Measurements from ENCODE around the gene SLC27A3. TPM values are rescaled to one million over a fixed set of nuclear protein-coding genes. Genes with fewer than 3 reads are reported as not detected.

SLC27A3 gene
- total and polyA plus RNA-seq, 2 donors (not counting 3 experiments of a cell fraction or from before 2014, with no cell fraction given): 26.6 to 34.3 TPM

DNA sequence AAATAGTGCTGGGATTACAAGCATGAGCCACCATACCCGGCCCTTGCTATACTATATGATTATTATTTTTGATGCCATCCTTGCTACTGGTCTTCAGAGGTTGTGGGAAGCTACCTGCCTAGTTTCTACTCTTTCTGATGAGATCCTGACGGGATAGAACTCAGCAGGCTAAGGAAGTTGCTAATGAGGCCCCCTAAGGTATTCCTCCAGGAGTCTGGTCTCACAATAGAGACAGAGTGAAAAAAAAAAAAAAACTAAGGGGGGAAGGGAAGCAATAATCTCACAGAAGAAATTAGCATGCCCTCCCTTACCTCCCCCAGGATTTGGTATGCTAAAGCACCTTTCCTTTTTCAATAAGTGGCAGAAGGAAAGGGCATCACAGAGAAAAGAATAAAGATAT lies 29.8 kb upstream of the SLC27A3 start:
- Histone ChIP-seq H3K9me1 (replicated peaks; ENCODE audit: control insufficient read depth, extremely low read depth, insufficient read depth, low read length) (no peaks in the 10 kb centered on the region), H3K27ac (ENCODE audit: insufficient read depth, low read depth, low read length) (no peak overlapping the region), H3K79me2 (ENCODE audit: control insufficient read depth, insufficient read depth, low read length) (no peaks in the 10 kb centered on the region), H3K4me1 (ENCODE audit: control insufficient read depth, extremely low read depth, insufficient read depth, low read length) (peaks cover 10% of the 10 kb centered on the region), H3K27me3 (ENCODE audit: control insufficient read depth in 2 of 2, insufficient read depth in 2 of 2, low read length in 2 of 2) (no peaks in the 10 kb centered on the region), H4K20me1 (replicated peaks; ENCODE audit: control insufficient read depth, extremely low read depth, insufficient read depth, low read length) (no peaks in the 10 kb centered on the region), H3K4me3 (replicated peaks in 1 of 3; ENCODE audit: insufficient read depth in 1 of 3, low read depth in 1 of 3, low read length in 3 of 3) (no peak overlapping the region), H2AFZ (ENCODE audit: low read depth, low read length) (no peak overlapping the region), H3K4me2 (ENCODE audit: insufficient read depth, low read length) (no peak overlapping the region), H3K36me3 (ENCODE audit: control insufficient read depth in 2 of 2, extremely low read depth in 1 of 2, insufficient read depth in 2 of 2, low read length in 2 of 2) (peaks cover 22 to 27% of the 10 kb centered on the region in 2 experiments), H3K9me3 (replicated peaks; ENCODE audit: control insufficient read depth, insufficient read depth, low read length) (no peaks in the 10 kb centered on the region), H3K9ac (replicated peaks; ENCODE audit: extremely low read depth, insufficient read depth, low read length) (no peak overlapping the region)
- FAIRE-seq: no peak
- no peak for DNase-seq (ENCODE audit: low read depth, low spot score)
- BruUV-seq (replicated peaks): no TSS peak
- TF ChIP-seq FOS (IDR thresholded peaks at IDR 0.05; ENCODE audit: borderline replicate concordance, insufficient read depth, low read length): no peak
- no peak for TF ChIP-seq JUN (IDR thresholded peaks at IDR 0.05; ENCODE audit: borderline replicate concordance, insufficient read depth, insufficient read length, low read depth)
- POLR2A ChIA-PET: interaction anchor here (0.6 to 0.7 kb wide), 2 partner anchors 17 to 18 kb away, joined by 5 to 8 read pairs; partner anchors contain the start of gene INTS3
- CTCF ChIA-PET: interaction anchor here (1.0 kb wide), 1 partner anchor 18 kb away, joined by 5 read pairs; the partner anchor contains the start of gene INTS3
- intact Hi-C loops (cut with micrococcal nuclease) (no loop called here), dilution Hi-C loops (cut with MboI; ENCODE audit: extremely low pct_ligation_motif_present, low sequenced_read_pairs) (no loop called here)

DNA sequence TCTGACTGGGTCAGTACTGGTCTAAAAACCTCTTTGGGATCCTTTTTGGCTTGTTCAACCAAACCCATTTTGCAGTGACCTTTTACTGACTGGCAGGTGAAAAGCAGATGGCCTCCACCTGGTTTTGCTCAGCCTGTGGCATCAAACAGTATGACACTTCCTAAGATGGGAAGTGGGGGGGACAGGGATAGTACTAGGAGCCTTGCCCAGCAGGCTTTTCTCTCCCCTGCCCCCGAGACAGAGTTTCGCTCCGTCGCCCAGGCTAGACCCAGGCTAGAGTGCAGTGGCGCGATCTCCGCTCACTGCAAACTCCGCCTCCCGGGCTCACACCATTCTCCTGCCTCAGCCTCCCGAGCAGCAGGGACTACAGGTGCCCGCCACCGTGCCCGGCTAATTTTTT lies 29.0 kb upstream of the SLC27A3 start:
- Histone ChIP-seq H3K9me3 (replicated peaks; ENCODE audit: control insufficient read depth, insufficient read depth, low read length) (no peaks in the 10 kb centered on the region), H3K4me3 (replicated peaks in 1 of 3; ENCODE audit: insufficient read depth in 1 of 3, low read depth in 1 of 3, low read length in 3 of 3) (no peak overlapping the region), H3K27me3 (ENCODE audit: control insufficient read depth in 2 of 2, insufficient read depth in 2 of 2, low read length in 2 of 2) (no peaks in the 10 kb centered on the region), H3K4me2 (ENCODE audit: insufficient read depth, low read length) (no peak overlapping the region), H3K4me1 (ENCODE audit: control insufficient read depth, extremely low read depth, insufficient read depth, low read length) (peaks cover 18% of the 10 kb centered on the region), H3K9me1 (replicated peaks; ENCODE audit: control insufficient read depth, extremely low read depth, insufficient read depth, low read length) (no peaks in the 10 kb centered on the region), H3K9ac (replicated peaks; ENCODE audit: extremely low read depth, insufficient read depth, low read length) (no peak overlapping the region), H2AFZ (ENCODE audit: low read depth, low read length) (no peak overlapping the region), H3K36me3 (ENCODE audit: control insufficient read depth in 2 of 2, extremely low read depth in 1 of 2, insufficient read depth in 2 of 2, low read length in 2 of 2) (peaks cover 19 to 23% of the 10 kb centered on the region in 2 experiments), H4K20me1 (replicated peaks; ENCODE audit: control insufficient read depth, extremely low read depth, insufficient read depth, low read length) (no peaks in the 10 kb centered on the region), H3K79me2 (ENCODE audit: control insufficient read depth, insufficient read depth, low read length) (no peaks in the 10 kb centered on the region), H3K27ac (ENCODE audit: insufficient read depth, low read depth, low read length) (no peak overlapping the region)
- DNase-seq (ENCODE audit: low read depth, low spot score) (no peak), FAIRE-seq (no peak)
- no TSS peak for BruUV-seq (replicated peaks)
- intact Hi-C loops (cut with micrococcal nuclease): no loop called here
- ChIA-PET CTCF (interaction anchor here (1.0 kb wide), 1 partner anchor 19 kb away, joined by 5 read pairs; the partner anchor contains the start of gene INTS3), POLR2A (interaction anchor here (0.6 to 0.7 kb wide), 2 partner anchors 18 to 19 kb away, joined by 5 to 8 read pairs; partner anchors contain the start of gene INTS3)
- dilution Hi-C loops (cut with MboI; ENCODE audit: extremely low pct_ligation_motif_present, low sequenced_read_pairs): no loop called here
- TF ChIP-seq POLR2A (IDR thresholded peaks at IDR 0.05; ENCODE audit: low read depth, low read length): no peak
- TF ChIP-seq, protein P1, sequence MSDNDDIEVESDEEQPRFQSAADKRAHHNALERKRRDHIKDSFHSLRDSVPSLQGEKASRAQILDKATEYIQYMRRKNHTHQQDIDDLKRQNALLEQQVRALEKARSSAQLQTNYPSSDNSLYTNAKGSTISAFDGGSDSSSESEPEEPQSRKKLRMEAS (IDR thresholded peaks at IDR 0.05; ENCODE audit: insufficient read depth, insufficient read length): no peak
- TF ChIP-seq, protein P2, sequence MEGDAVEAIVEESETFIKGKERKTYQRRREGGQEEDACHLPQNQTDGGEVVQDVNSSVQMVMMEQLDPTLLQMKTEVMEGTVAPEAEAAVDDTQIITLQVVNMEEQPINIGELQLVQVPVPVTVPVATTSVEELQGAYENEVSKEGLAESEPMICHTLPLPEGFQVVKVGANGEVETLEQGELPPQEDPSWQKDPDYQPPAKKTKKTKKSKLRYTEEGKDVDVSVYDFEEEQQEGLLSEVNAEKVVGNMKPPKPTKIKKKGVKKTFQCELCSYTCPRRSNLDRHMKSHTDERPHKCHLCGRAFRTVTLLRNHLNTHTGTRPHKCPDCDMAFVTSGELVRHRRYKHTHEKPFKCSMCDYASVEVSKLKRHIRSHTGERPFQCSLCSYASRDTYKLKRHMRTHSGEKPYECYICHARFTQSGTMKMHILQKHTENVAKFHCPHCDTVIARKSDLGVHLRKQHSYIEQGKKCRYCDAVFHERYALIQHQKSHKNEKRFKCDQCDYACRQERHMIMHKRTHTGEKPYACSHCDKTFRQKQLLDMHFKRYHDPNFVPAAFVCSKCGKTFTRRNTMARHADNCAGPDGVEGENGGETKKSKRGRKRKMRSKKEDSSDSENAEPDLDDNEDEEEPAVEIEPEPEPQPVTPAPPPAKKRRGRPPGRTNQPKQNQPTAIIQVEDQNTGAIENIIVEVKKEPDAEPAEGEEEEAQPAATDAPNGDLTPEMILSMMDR (IDR thresholded peaks at IDR 0.05; ENCODE audit: extremely low read depth in 1 of 2, insufficient read depth in 1 of 2, low read depth in 1 of 2, low read length in 2 of 2): no peak
- no peak for TF ChIP-seq GATA2 (IDR thresholded peaks at IDR 0.05; ENCODE audit: insufficient read depth, insufficient read length, low read depth, low read length)
- no peak for TF ChIP-seq FOS (IDR thresholded peaks at IDR 0.05; ENCODE audit: borderline replicate concordance, insufficient read depth, low read length)
- TF ChIP-seq POLR2AphosphoS5 (IDR thresholded peaks at IDR 0.05; ENCODE audit: insufficient read depth, low read depth, low read length): no peak
- TF ChIP-seq MYC (IDR thresholded peaks at IDR 0.05; ENCODE audit: low read depth, low read length): no peak
- TF ChIP-seq JUN (IDR thresholded peaks at IDR 0.05; ENCODE audit: borderline replicate concordance, insufficient read depth, insufficient read length, low read depth): no peak
- no peak for TF ChIP-seq EZH2 (IDR thresholded peaks at IDR 0.05; ENCODE audit: borderline replicate concordance, low read depth, low read length, severe bottlenecking)
